GM12878 (cell line): Measurements from ENCODE around the gene PIGV. TPM values are rescaled to one million over a fixed set of nuclear protein-coding genes. Genes with fewer than 3 reads are reported as not detected.

Source experiments
- ATAC-seq: fragments of 200-7000 bp; cut with Tn5 transposase; 3 replicates; pipeline ENCODE4 v1.9.1; 2020; ENCODE audit warnings: mild to moderate bottlenecking, moderate library complexity
- BruUV-seq: library from RNA; stranded (reverse); fragments of 400-500 nt; replicated peaks from 2 replicates; lab custom pipeline; 2021; lab: Mats Ljungman, UMichigan
- CTCF ChIA-PET: fragments of 300-600 bp; sonication (Branson Sonifier 250); formaldehyde crosslinking; extraction: SDS; loops from one replicate; lab custom pipeline; 2021; ENCODE audit warnings: inconsistent platforms; lab: Yijun Ruan, JAX
- POLR2A ChIA-PET: fragments of 350-600 bp; formaldehyde crosslinking; extraction: SDS; loops from one replicate; lab custom pipeline; 2021; ENCODE audit warnings: inconsistent platforms; lab: Charles Lee
- RAD21 ChIA-PET: fragments of 300-600 bp; sonication (Branson Sonifier 250); formaldehyde crosslinking; loops from one replicate; lab custom pipeline; 2023; ENCODE audit warnings: antibody characterized with exemption; ENCODE audit not compliant: unreplicated experiment; lab: Charles Lee
- SMC1A ChIA-PET: fragments of 300-600 bp; sonication (Branson Sonifier 250); formaldehyde crosslinking; loops from one replicate; lab custom pipeline; 2023; ENCODE audit not compliant: unreplicated experiment, uncharacterized antibody; lab: Charles Lee
- DNase-seq: peaks from one replicate; pipeline ENCODE4 v3.0.0-alpha.2; 2011; ENCODE audit warnings: low read depth, low spot score
- FAIRE-seq: peaks from 3 replicates; lab custom pipeline; 2011; peaks lifted over from hg19 to GRCh38; lab: Jason Lieb, UNC
- H2AFZ ChIP-seq: 2 replicates; pipeline ENCODE4 v1.6.0; 2011; ENCODE audit warnings: low read depth, low read length, control low read depth; ENCODE audit not compliant: control insufficient read depth
- H3K27ac ChIP-seq: 2 replicates; pipeline ENCODE4 v1.5.1; 2011; ENCODE audit warnings: control low read depth; ENCODE audit not compliant: control insufficient read depth, insufficient read depth
- H3K27me3 ChIP-seq, 2 experiments: replicated peaks in 1 of 2; 2 replicates each; pipeline versions ENCODE4 v1.6.0 to v1.6.1; 2011; ENCODE audit warnings: low read length in 1 of 2; ENCODE audit not compliant: control insufficient read depth in 2 of 2, insufficient read depth in 2 of 2
- H3K36me3 ChIP-seq, 2 experiments: 2 replicates each; pipeline ENCODE4 v1.5.1; 2011; ENCODE audit warnings: low read length in 1 of 2; ENCODE audit not compliant: control insufficient read depth in 2 of 2, insufficient read depth in 2 of 2
- H3K4me1 ChIP-seq: 2 replicates; pipeline ENCODE4 v1.6.1; 2011; ENCODE audit warnings: mild to moderate bottlenecking, low read length, moderate library complexity, mixed read lengths; ENCODE audit not compliant: control insufficient read depth, insufficient read depth
- H3K4me2 ChIP-seq: 2 replicates; pipeline ENCODE4 v1.6.0; 2011; ENCODE audit warnings: control low read depth; ENCODE audit not compliant: control insufficient read depth, insufficient read depth
- H3K4me3 ChIP-seq: fragments of 200-600 bp; sonication (generic); 2 replicates; pipeline ENCODE4 v1.5.1; 2016
- H3K79me2 ChIP-seq: 2 replicates; pipeline ENCODE4 v1.6.0; 2011; ENCODE audit warnings: low read length; ENCODE audit not compliant: control insufficient read depth, insufficient read depth
- H3K9ac ChIP-seq: 2 replicates; pipeline ENCODE4 v1.8.0; 2011; ENCODE audit warnings: low read length, control low read depth, mixed read lengths; ENCODE audit not compliant: control insufficient read depth, insufficient read depth
- H3K9me3 ChIP-seq: replicated peaks from 3 replicates; pipeline ENCODE4 v1.5.1; 2011; ENCODE audit warnings: mild to moderate bottlenecking, low read length; ENCODE audit not compliant: control insufficient read depth, insufficient read depth
- H4K20me1 ChIP-seq: 2 replicates; pipeline ENCODE4 v1.6.0; 2011; ENCODE audit not compliant: control insufficient read depth, insufficient read depth
- NRF1 ChIP-seq: conservative IDR thresholded peaks from 2 replicates; pipeline ENCODE4 v1.6.1; 2011; ENCODE audit warnings: mild to moderate bottlenecking, low read depth, low read length, improper control_type of control experiment
- WGBS: methylation state at CpG from one replicate; pipeline ENCODE4 v1.1.6; 2016; ENCODE audit warnings: low lambda C conversion rate; ENCODE audit not compliant: insufficient replicate concordance, insufficient coverage; ENCODE audit errors: missing lambda C conversion rate; 5-methylcytosine and 5-hydroxymethylcytosine counted together
- in situ Hi-C: fragments of 300-500 bp; cut with MboI; formaldehyde crosslinking; loops from 9 replicates; pipeline ENCODE4 v1.14.3; 2018; ENCODE audit warnings: mixed read lengths
- intact Hi-C: fragments of 100-400 bp; cut with micrococcal nuclease; formaldehyde crosslinking; loops from one replicate; pipeline ENCODE4 v1.14.2; 2022; ENCODE audit not compliant: unreplicated experiment
- polyA plus RNA-seq, 11 experiments: library from polyadenylated mRNA; depleted of rRNA in 4 of 11; unstranded in 6 of 11; stranded (reverse) in 5 of 11; fragments of >200 nt; fragmentation: Nextera tagmentation in 4 of 11; fragmentation: Illumina TruSeq in 1 of 11; extraction: Ambion mirVana in 4 of 11; extraction: Trizol in 1 of 11; gene quantifications; 1 replicate in 1 of 11; 2 replicates in 10 of 11; pipeline versions ENCODE4 v1.2.1 to v1.2.3, GENCODE V29; 2011 to 2016; ENCODE audit warnings: inconsistent platforms in 2 of 11, missing spikeins in 2 of 11, low read depth in 1 of 11
- total RNA-seq, 4 experiments: library from RNA; depleted of rRNA in 3 of 4; stranded (reverse); fragments of >200 nt in 3 of 4; fragmentation: Illumina TruSeq in 1 of 4; extraction: Trizol in 1 of 4; gene quantifications; 2 replicates each; pipeline versions ENCODE4 v1.2.1 to v1.2.3, GENCODE V29; 2013 to 2021
- TF ChIP-seq, protein P1 (sequence below): fragments of 450-650 bp; IDR thresholded peaks from 2 replicates; pipeline ENCODE4 v1.6.1; 2016; ENCODE audit warnings: mild to moderate bottlenecking

The PIGV gene
- total and polyA plus RNA-seq, 10 of the 15 experiments (the other 5 are each of a cell fraction or from before 2014, with no cell fraction given): 8.8 to 18.1 (median 11.9) TPM

DNA sequence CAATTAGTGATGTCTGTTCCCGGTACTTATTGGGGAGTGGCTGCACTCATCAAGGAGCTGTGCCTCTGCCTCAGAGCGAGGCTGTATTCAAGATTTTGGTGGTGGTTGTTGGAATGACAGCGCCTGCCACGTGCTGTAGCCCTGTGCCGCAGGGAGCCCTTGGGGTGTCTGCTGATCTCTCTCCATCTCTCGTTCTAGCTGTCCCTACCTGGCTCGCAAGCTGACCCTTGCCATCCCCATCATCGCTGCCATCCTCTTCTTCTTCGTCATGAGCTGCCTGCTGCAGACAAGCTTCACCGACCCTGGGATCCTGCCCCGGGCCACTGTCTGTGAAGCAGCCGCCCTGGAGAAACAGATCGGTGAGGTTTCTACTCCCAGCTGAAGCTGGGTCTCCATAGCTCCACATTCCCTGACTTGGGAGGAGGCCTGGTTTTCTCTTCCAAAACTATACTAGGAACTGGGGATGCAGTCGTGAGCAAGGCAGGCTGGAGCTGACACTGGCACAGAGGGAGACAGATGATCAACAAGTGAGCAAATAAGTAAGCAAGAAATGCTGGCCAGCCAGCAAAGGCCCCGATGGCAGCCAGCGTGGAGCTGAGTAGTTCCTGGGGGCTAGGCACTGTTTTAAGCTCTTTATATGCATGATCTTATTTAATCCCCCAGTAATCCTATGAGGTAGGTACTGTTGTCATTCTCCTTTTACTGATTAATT lies 44.7 kb downstream of the PIGV start:
- no TSS peak for BruUV-seq
- no peak overlapping the region for H2AFZ ChIP-seq
- intact Hi-C loops (loop anchor here (2.0 kb wide), 1 partner anchor 22 kb away; no protein-coding TSS in a partner anchor), in situ Hi-C loops (no loop called here)
- ChIA-PET SMC1A (interaction anchor here (0.9 to 7.2 kb wide), 8 partner anchors 9 to 225 kb away, joined by 3 to 57 read pairs (median 8); partner anchors contain the start of gene PIGV), CTCF (interaction anchor here (0.9 to 7.7 kb wide), 16 partner anchors 11 to 250 kb away, joined by 3 to 117 read pairs (median 4); partner anchors contain the start of genes GPN2 and PIGV), RAD21 (interaction anchor here (0.5 to 3.6 kb wide), 10 partner anchors 12 to 230 kb away, joined by 3 to 26 read pairs (median 7); no protein-coding TSS in a partner anchor), POLR2A (interaction anchor here (0.7 to 7.6 kb wide), 7 partner anchors 12 to 139 kb away, joined by 3 to 56 read pairs (median 4); no protein-coding TSS in a partner anchor)
- peaks cover 35% of the 10 kb centered on the region for H3K4me1 ChIP-seq
- no peaks in the 10 kb centered on the region for H4K20me1 ChIP-seq
- no peak for DNase-seq
- no peak for ATAC-seq
- H3K27me3 ChIP-seq: no peaks in the 10 kb centered on the region
- peaks cover 5 to 29% of the 10 kb centered on the region in 2 experiments for H3K36me3 ChIP-seq
- H3K27ac ChIP-seq: peak overlapping the region; percentile 99
- peak overlapping the region; percentile 39 for H3K4me2 ChIP-seq
- 0 out of 2 replicates have a peak overlapping the region, but pooled peaks have one; percentile 46 for H3K4me3 ChIP-seq
- H3K9me3 ChIP-seq: no peaks in the 10 kb centered on the region
- no peak overlapping the region; the same call in 1 of the 2 replicates for H3K9ac ChIP-seq
- TF ChIP-seq, protein P1, sequence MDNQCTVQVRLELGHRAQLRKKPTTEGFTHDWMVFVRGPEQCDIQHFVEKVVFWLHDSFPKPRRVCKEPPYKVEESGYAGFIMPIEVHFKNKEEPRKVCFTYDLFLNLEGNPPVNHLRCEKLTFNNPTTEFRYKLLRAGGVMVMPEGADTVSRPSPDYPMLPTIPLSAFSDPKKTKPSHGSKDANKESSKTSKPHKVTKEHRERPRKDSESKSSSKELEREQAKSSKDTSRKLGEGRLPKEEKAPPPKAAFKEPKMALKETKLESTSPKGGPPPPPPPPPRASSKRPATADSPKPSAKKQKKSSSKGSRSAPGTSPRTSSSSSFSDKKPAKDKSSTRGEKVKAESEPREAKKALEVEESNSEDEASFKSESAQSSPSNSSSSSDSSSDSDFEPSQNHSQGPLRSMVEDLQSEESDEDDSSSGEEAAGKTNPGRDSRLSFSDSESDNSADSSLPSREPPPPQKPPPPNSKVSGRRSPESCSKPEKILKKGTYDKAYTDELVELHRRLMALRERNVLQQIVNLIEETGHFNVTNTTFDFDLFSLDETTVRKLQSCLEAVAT: peak; percentile 63
- TF ChIP-seq NRF1: no peak
- H3K79me2 ChIP-seq: peaks cover 63% of the 10 kb centered on the region
- WGBS: over 99% methylated on average over 16 of the region's 16 CpGs
- FAIRE-seq: no peak
